ENCODE results near the gene GNAI1. TPM values are rescaled to one million over a fixed set of nuclear protein-coding genes. Genes with fewer than 3 reads are reported as not detected.

The GNAI1 gene
- total RNA-seq, 2 experiments from 2014 or later: 1.7 to 2.8 TPM

GRCh38 chr7:80128918-80129317 lies 5.7 kb upstream of the GNAI1 start:
- no peak for DNase-seq
- intact Hi-C loops (cut with micrococcal nuclease): no loop called here
- Mint-ChIP-seq H3K9me3 (no peaks in the 10 kb centered on the region), H3K36me3 (ENCODE audit: low read depth) (no peaks in the 10 kb centered on the region), H3K4me3 (no peak overlapping the region), H3K27ac (no peak overlapping the region), H3K27me3 (peaks cover 29% of the 10 kb centered on the region), H3K4me1 (ENCODE audit: low read depth) (peaks cover 8% of the 10 kb centered on the region)
- ChIA-PET CTCF (no interaction called here), POLR2A (no interaction called here)
- no peak for TF ChIP-seq CTCF (IDR thresholded peaks at IDR 0.05)
- no peak for ATAC-seq

- ATAC-seq: no peak
- no peak for DNase-seq
- CTCF ChIA-PET: no interaction called here
- H3K27me3 Mint-ChIP-seq: peaks cover 30% of the 10 kb centered on the region
- POLR2A ChIA-PET: no interaction called here
- H3K4me3 Mint-ChIP-seq: no peak overlapping the region
- H3K36me3 Mint-ChIP-seq (ENCODE audit: low read depth): no peaks in the 10 kb centered on the region
- H3K9me3 Mint-ChIP-seq: no peaks in the 10 kb centered on the region
- no peak for TF ChIP-seq CTCF (IDR thresholded peaks at IDR 0.05)
- H3K4me1 Mint-ChIP-seq (ENCODE audit: low read depth): peaks cover 12% of the 10 kb centered on the region
- H3K27ac Mint-ChIP-seq: no peak overlapping the region
- intact Hi-C loops (cut with micrococcal nuclease): loop anchor here (10.0 kb wide), 1 partner anchor 265 kb away; no protein-coding TSS in a partner anchor
Observed at GRCh38 chr7:80129785-80130184, 4.8 kb upstream of the GNAI1 start.

GRCh38 chr7:80131675-80132435 lies 2.8 kb upstream of the GNAI1 start:
- Mint-ChIP-seq H3K9me3 (no peaks in the 10 kb centered on the region), H3K4me1 (ENCODE audit: low read depth) (peaks cover 18% of the 10 kb centered on the region), H3K36me3 (ENCODE audit: low read depth) (no peaks in the 10 kb centered on the region), H3K27me3 (peaks cover 32% of the 10 kb centered on the region), H3K4me3 (no peak overlapping the region), H3K27ac (no peak overlapping the region)
- POLR2A ChIA-PET: no interaction called here
- DNase-seq: no peak
- CTCF ChIA-PET: interaction anchor here (0.6 to 1.2 kb wide), 3 partner anchors 35 to 260 kb away, joined by 3 to 4 read pairs (median 3); no protein-coding TSS in a partner anchor
- intact Hi-C loops (cut with micrococcal nuclease): loop anchor here (10.0 kb wide), 1 partner anchor 263 kb away; no protein-coding TSS in a partner anchor
- TF ChIP-seq CTCF (IDR thresholded peaks at IDR 0.05): no peak
- ATAC-seq: no peak

GRCh38 chr7:80132594-80132993 lies 2.0 kb upstream of the GNAI1 start:
- no peak for TF ChIP-seq CTCF (IDR thresholded peaks at IDR 0.05)
- H3K9me3 Mint-ChIP-seq: no peaks in the 10 kb centered on the region
- ChIA-PET CTCF (interaction anchor here (1.0 kb wide), 1 partner anchor 260 kb away, joined by 3 read pairs; no protein-coding TSS in a partner anchor), POLR2A (no interaction called here)
- no peaks in the 10 kb centered on the region for H3K36me3 Mint-ChIP-seq (ENCODE audit: low read depth)
- ATAC-seq (no peak), DNase-seq (no peak)
- H3K4me3 Mint-ChIP-seq: no peak overlapping the region
- peaks cover 32% of the 10 kb centered on the region for H3K27me3 Mint-ChIP-seq
- no peak overlapping the region for H3K27ac Mint-ChIP-seq
- intact Hi-C loops (cut with micrococcal nuclease): loop anchor here (10.0 kb wide), 1 partner anchor 262 kb away; no protein-coding TSS in a partner anchor
- peaks cover 21% of the 10 kb centered on the region for H3K4me1 Mint-ChIP-seq (ENCODE audit: low read depth)

Data from activated CD8-positive, alpha-beta T cell treated with anti-CD3 and anti-CD28 coated beads for 36 hours (primary cell).